Measurements from ENCODE around the gene CRYBG3.

DNA sequence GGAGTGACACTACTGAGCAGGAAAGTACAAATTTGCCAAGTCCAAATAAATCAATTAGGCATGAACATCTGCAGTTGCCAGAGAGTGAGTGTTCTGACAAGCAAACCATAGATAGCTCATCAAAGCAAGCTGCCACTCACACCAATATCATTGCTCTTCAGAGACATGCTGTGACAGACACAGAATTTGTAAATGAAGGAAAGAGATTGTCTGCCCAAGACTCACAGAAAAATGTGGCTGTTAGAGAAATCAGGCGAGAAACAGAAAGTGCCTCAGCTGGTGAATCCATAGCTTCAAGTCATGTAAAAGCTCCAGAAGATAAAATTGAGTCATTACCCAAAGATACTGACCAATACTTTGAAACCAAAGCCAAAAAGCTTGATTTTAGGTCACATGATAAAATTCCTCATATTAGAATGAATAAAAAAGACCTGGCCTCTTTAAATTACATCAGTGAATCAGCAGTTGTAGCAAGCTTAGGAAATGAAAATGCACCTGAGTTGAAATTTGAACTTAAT is 50.8 kb downstream of the CRYBG3 start:
- TF ChIP-seq, protein P1, sequence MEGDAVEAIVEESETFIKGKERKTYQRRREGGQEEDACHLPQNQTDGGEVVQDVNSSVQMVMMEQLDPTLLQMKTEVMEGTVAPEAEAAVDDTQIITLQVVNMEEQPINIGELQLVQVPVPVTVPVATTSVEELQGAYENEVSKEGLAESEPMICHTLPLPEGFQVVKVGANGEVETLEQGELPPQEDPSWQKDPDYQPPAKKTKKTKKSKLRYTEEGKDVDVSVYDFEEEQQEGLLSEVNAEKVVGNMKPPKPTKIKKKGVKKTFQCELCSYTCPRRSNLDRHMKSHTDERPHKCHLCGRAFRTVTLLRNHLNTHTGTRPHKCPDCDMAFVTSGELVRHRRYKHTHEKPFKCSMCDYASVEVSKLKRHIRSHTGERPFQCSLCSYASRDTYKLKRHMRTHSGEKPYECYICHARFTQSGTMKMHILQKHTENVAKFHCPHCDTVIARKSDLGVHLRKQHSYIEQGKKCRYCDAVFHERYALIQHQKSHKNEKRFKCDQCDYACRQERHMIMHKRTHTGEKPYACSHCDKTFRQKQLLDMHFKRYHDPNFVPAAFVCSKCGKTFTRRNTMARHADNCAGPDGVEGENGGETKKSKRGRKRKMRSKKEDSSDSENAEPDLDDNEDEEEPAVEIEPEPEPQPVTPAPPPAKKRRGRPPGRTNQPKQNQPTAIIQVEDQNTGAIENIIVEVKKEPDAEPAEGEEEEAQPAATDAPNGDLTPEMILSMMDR (optimal IDR thresholded peaks at IDR 0.05 in 1 of 3, IDR thresholded peaks at IDR 0.05 in 1 of 3, conservative IDR thresholded peaks at IDR 0.05 in 1 of 3; ENCODE audit: extremely low read depth in 1 of 3, insufficient read depth in 2 of 3, low read length in 3 of 3), result no peak
- TF ChIP-seq EZH2 (IDR thresholded peaks at IDR 0.05; ENCODE audit: low read length), result no peak
